Transverse colon (tissue), 4 donors: ENCODE measurements around the gene TAT. TPM values are rescaled to one million over a fixed set of nuclear protein-coding genes. Genes with fewer than 3 reads are reported as not detected.

ENCODE experiments used
- DNase-seq: peaks from one replicate; pipeline ENCODE4 v3.0.0-alpha.2; 2019
- H3K27ac ChIP-seq, 4 donors: fragments of 200-600 bp; sonication (generic); 2 replicates each; pipeline ENCODE4 v1.5.1; 2016 to 2018; ENCODE audit warnings: inconsistent platforms in 4 of 4
- H3K27me3 ChIP-seq: fragments of 200-600 bp; sonication (generic); 2 replicates; pipeline ENCODE4 v1.5.1; 2017; ENCODE audit warnings: inconsistent platforms
- H3K36me3 ChIP-seq, 4 donors: fragments of 200-600 bp; sonication (generic); 2 replicates each; pipeline ENCODE4 v1.5.1; 2017 to 2019; ENCODE audit warnings: inconsistent platforms in 4 of 4
- H3K4me1 ChIP-seq, 4 donors: fragments of 200-600 bp; sonication (generic); 2 replicates each; pipeline ENCODE4 v1.5.1; 2017 to 2020; ENCODE audit warnings: inconsistent platforms in 4 of 4
- H3K4me3 ChIP-seq, 4 donors: fragments of 200-600 bp; sonication (generic); 1 replicate in 1 of 4; 2 replicates in 3 of 4; pipeline versions ENCODE4 v1.5.1 to v1.6.1; 2017 to 2019; ENCODE audit warnings: inconsistent platforms in 4 of 4
- H3K9me3 ChIP-seq, 2 donors: fragments of 200-600 bp; sonication (generic); 2 replicates each; pipeline ENCODE4 v1.5.1; 2017 to 2019; ENCODE audit warnings: inconsistent platforms in 2 of 2
- EP300 ChIP-seq: sonication (generic); formaldehyde crosslinking; IDR thresholded peaks from one replicate; pipeline ENCODE4 v1.6.1; 2017; ENCODE audit warnings: antibody characterized with exemption, low read depth
- POLR2A ChIP-seq: fragments of 450-650 bp; IDR thresholded peaks from one replicate; pipeline ENCODE4 v1.6.1; 2016; ENCODE audit warnings: antibody characterized with exemption, mild to moderate bottlenecking, moderate library complexity
- POLR2AphosphoS5 ChIP-seq, 3 donors: sonication (generic); formaldehyde crosslinking; IDR thresholded peaks; one replicate each; pipeline ENCODE4 v1.6.1; 2016; ENCODE audit warnings: antibody characterized with exemption in 3 of 3
- WGBS, 2 donors: methylation state at CpG; one replicate each; pipeline ENCODE4 v1.1.5; 2018; ENCODE audit warnings: low coverage in 1 of 2; 5-methylcytosine and 5-hydroxymethylcytosine counted together
- in situ Hi-C, 4 donors: fragments of 200-750 bp; cut with MboI; loops; one replicate each; pipeline versions ENCODE4 v1.15.0 to v1.15.1; 2017; ENCODE audit warnings: low sequenced_read_pairs in 3 of 4, low pct_ligation_motif_present in 1 of 4, low pct_unique_long_range_greater_than_20kb in 1 of 4
- intact Hi-C: fragments of 100-400 bp; cut with DNase I; formaldehyde crosslinking; loops from one replicate; pipeline ENCODE4 v1.15.1; 2023; ENCODE audit warnings: low total_unique reads
- total RNA-seq, 4 donors: library from RNA; depleted of rRNA; stranded (reverse); fragments of >200 nt; gene quantifications; one replicate each; pipeline ENCODE4 v1.1.0, GENCODE V29; 2016
- TF ChIP-seq, protein P1 (sequence below), 5 experiments: fragments of 200-600 bp in 3 of 5; fragments of 450-650 bp in 2 of 5; sonication (generic) in 3 of 5; IDR thresholded peaks; 1 replicate in 2 of 5; 2 replicates in 3 of 5; pipeline ENCODE4 v1.5.1; 2016 to 2017; ENCODE audit warnings: antibody characterized with exemption in 5 of 5, inconsistent platforms in 3 of 5, mild to moderate bottlenecking in 2 of 5, moderate library complexity in 1 of 5

The TAT gene
- 1 to 10 TPM in 1 of 4 donors, under 1 TPM in 2, not detected in 1; 0.37 to 3.4 (median 0.79) TPM for total RNA-seq

- Histone ChIP-seq H3K4me3 (no peak within 1 kb of the TSS), H3K27me3 (peaks cover 10% of the 10 kb centered on the region), H3K4me1 (peaks cover 0 to 12% (median 0%) of the 10 kb centered on the region in 4 donors), H3K9me3 (no peaks in the 10 kb centered on the region), H3K27ac (no peak within 1 kb of the TSS), H3K36me3 (no peaks in the 10 kb centered on the region)
- WGBS, 2 donors: 0 to 43% methylated on average over 1 to 3 of the region's 3 CpGs
- in situ Hi-C loops: no loop called here
- no peak for DNase-seq
- TF ChIP-seq, protein P1, sequence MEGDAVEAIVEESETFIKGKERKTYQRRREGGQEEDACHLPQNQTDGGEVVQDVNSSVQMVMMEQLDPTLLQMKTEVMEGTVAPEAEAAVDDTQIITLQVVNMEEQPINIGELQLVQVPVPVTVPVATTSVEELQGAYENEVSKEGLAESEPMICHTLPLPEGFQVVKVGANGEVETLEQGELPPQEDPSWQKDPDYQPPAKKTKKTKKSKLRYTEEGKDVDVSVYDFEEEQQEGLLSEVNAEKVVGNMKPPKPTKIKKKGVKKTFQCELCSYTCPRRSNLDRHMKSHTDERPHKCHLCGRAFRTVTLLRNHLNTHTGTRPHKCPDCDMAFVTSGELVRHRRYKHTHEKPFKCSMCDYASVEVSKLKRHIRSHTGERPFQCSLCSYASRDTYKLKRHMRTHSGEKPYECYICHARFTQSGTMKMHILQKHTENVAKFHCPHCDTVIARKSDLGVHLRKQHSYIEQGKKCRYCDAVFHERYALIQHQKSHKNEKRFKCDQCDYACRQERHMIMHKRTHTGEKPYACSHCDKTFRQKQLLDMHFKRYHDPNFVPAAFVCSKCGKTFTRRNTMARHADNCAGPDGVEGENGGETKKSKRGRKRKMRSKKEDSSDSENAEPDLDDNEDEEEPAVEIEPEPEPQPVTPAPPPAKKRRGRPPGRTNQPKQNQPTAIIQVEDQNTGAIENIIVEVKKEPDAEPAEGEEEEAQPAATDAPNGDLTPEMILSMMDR (IDR thresholded peaks at IDR 0.05): no peak
- no peak for TF ChIP-seq POLR2AphosphoS5 (IDR thresholded peaks at IDR 0.05)
- TF ChIP-seq EP300: no peak
- TF ChIP-seq POLR2A: no peak
- intact Hi-C loops: no loop called here
Observed at GRCh38 chr16:71576971-71577370, at the start of gene TAT. TAT (minus strand) TSS chr16:71577092; CDS start chr16:71576415, 677 bp downstream.

DNA sequence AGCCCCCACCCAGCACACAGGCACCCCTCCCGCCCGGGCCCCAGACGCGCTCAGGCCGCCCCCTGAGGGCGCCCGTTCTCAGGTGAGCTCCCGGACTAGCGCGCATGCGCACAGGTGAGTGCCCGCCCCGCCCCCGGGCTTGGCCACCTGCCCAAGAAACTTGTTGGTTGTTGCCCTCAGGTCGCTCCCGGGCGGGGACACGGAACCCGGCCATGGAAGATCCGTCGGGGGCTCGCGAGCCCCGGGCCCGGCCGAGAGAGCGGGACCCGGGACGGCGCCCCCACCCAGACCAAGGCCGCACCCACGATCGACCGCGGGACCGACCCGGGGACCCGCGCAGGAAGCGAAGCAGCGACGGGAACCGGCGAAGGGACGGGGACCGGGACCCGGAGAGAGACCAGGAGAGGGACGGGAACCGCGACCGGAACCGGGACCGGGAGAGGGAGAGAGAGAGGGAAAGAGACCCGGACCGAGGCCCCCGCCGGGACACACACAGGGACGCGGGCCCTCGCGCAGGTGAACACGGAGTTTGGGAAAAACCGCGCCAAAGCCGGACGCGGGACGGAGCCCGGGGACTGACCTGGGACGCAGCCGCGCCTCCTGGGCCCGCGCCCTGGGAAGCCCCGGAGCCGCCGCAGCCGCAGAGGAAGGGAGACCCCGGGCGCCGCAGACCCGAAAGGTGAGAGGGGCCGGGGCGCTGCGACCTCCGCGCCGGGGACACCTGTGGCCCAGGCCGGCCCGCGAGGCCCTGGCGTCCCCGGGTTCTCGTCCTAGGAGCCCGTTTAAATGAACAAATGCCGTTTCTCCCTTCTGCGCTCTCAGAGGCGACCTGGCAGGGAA is 49.3 kb upstream of the TAT start, which contains the start of gene MARVELD3:
MARVELD3 (plus strand) TSS at position 167 of the 840 bp plus-strand sequence; CDS start at position 213, 46 bp downstream.
- Histone ChIP-seq H3K27ac (peak within 1 kb of the TSS; percentile 78 to 96 (median 93)), H3K4me1 (peaks cover 0 to 21% (median 17%) of the 10 kb centered on the region in 4 donors), H3K36me3 (no peaks in the 10 kb centered on the region), H3K27me3 (peaks cover 25% of the 10 kb centered on the region), H3K4me3 (peak within 1 kb of the TSS; percentile 35 to 89 (median 76)), H3K9me3 (no peaks in the 10 kb centered on the region)
- intact Hi-C loops: no loop called here
- DNase-seq: peak; percentile 94
- TF ChIP-seq EP300 (no peak), POLR2AphosphoS5 (IDR thresholded peaks at IDR 0.05) (peak; percentile 82 to 95 (median 92)), POLR2A (peak; percentile 84)
- TF ChIP-seq, protein P1 (IDR thresholded peaks at IDR 0.05): peak in 2 of 5 experiments; percentile 6
- in situ Hi-C loops: no loop called here
- WGBS, 2 donors: 0% methylated on average over 9 to 68 of the region's 98 CpGs

DNA sequence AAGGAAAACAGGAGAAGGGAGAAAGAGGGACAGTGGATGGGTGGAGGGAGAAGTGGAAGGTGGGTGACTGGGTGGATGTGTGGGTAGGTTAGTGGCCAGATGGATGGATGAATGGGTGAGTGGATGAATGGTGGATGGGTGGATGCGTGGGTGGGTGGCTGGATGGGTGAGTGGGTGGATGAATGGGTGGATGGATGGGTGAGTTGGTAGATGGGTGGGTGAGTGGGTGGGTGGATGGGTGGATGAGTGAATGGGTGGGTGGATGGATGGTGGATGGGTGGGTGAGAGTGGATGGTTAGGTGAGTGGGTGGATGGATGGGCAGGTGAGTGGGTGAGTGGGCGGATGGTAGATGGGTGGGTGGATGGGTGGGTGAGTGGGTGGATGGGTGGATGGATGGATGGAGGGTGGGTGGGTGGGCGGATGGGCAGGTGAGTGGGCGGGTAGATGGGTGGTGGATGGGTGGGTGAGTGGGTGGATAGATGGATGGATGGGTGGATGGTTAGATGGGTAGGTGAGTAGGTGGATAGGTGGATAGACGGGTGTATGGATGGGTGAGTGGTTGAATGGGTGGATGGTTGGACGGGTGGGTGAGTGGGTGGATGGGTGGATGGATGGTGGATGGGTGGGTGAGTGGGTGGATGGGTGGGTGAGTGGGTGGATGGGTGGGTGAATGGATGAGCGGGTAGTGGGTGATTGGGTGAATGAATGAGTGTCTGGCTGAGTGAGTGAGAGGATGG is 48.4 kb upstream of the TAT start:
- Histone ChIP-seq H3K27me3 (peaks cover 25% of the 10 kb centered on the region), H3K4me3 (peak overlapping the region in 1 of 4 donors; percentile 86), H3K9me3 (no peaks in the 10 kb centered on the region), H3K4me1 (peaks cover 0 to 21% (median 17%) of the 10 kb centered on the region in 4 donors), H3K27ac (peak overlapping the region in 1 of 4 donors; percentile 92), H3K36me3 (no peaks in the 10 kb centered on the region)
- in situ Hi-C loops (no loop called here), intact Hi-C loops (no loop called here)
- TF ChIP-seq POLR2AphosphoS5 (IDR thresholded peaks at IDR 0.05) (no peak), POLR2A (no peak), EP300 (no peak)
- TF ChIP-seq, protein P1 (IDR thresholded peaks at IDR 0.05): no peak
- no peak for DNase-seq
- WGBS, 2 donors: 93 to 94% methylated on average over 6 to 7 of the region's 7 CpGs

- in situ Hi-C loops (loop anchor here in 1 of 4 donors (25.0 kb wide), 1 partner anchor 211 kb away; no protein-coding TSS in a partner anchor), intact Hi-C loops (no loop called here)
- H3K9me3 ChIP-seq: no peaks in the 10 kb centered on the region
- no peak for TF ChIP-seq EP300
- TF ChIP-seq POLR2A: no peak
- TF ChIP-seq, protein P1 (IDR thresholded peaks at IDR 0.05): no peak
- no peak for TF ChIP-seq POLR2AphosphoS5 (IDR thresholded peaks at IDR 0.05)
- H3K36me3 ChIP-seq: no peaks in the 10 kb centered on the region
- WGBS, 2 donors: 37 to 40% methylated on average over 3 of the region's 3 CpGs
- no peak overlapping the region for H3K4me3 ChIP-seq
- no peak overlapping the region for H3K27ac ChIP-seq
- H3K4me1 ChIP-seq: peaks cover 0 to 18% (median 15%) of the 10 kb centered on the region in 4 donors
- no peak for DNase-seq
- peaks cover 25% of the 10 kb centered on the region for H3K27me3 ChIP-seq
Observed at GRCh38 chr16:71623597-71623996, 46.7 kb upstream of the TAT start.
